H1 (cell line): ENCODE measurements around the gene OR10H5. TPM values are rescaled to one million over a fixed set of nuclear protein-coding genes. Genes with fewer than 3 reads are reported as not detected.
"Not testable (repeated sequence)": the region's sequence is repeated elsewhere in the genome, so short reads cannot be mapped to it uniquely, and the experiment has no call there.

Source experiments
- CTCF ChIA-PET: fragments of 300-600 bp; sonication (Branson Sonifier 250); formaldehyde crosslinking; loops from one replicate; lab custom pipeline; 2021; ENCODE audit not compliant: partially characterized antibody; lab: Charles Lee
- POLR2A ChIA-PET: fragments of 300-600 bp; sonication (Branson Sonifier 250); formaldehyde crosslinking; loops from one replicate; lab custom pipeline; 2021; ENCODE audit warnings: inconsistent platforms; ENCODE audit not compliant: partially characterized antibody; lab: Charles Lee
- DNase-seq, 2 experiments: peaks; one replicate each; pipeline versions ENCODE4 v3.0.0 to v3.0.0-alpha.2; 2010 to 2022; ENCODE audit warnings: low spot score in 2 of 2, low read depth in 1 of 2, mixed read lengths in 1 of 2
- FAIRE-seq: peaks from 2 replicates; lab custom pipeline; 2011; peaks lifted over from hg19 to GRCh38; lab: Jason Lieb, UNC
- H2AFZ ChIP-seq: 2 replicates; pipeline ENCODE4 v1.8.1; 2012; ENCODE audit warnings: low read length, inconsistent platforms
- H2AK5ac ChIP-seq: 2 replicates; pipeline ENCODE4 v1.6.1; 2013; ENCODE audit warnings: low read depth, low read length
- H2BK120ac ChIP-seq: replicated peaks from 2 replicates; pipeline ENCODE3; 2013; ENCODE audit warnings: low read depth, low read length, inconsistent platforms
- H2BK12ac ChIP-seq: 2 replicates; pipeline ENCODE4 v1.6.1; 2013; ENCODE audit warnings: low read depth, low read length
- H2BK15ac ChIP-seq: 2 replicates; pipeline ENCODE4 v1.6.1; 2013; ENCODE audit warnings: low read length
- H2BK20ac ChIP-seq: 2 replicates; pipeline ENCODE4 v1.6.1; 2013; ENCODE audit warnings: low read length
- H2BK5ac ChIP-seq: 2 replicates; pipeline ENCODE4 v1.6.1; 2013; ENCODE audit warnings: low read depth, low read length
- H3K14ac ChIP-seq: 2 replicates; pipeline ENCODE4 v1.6.1; 2013; ENCODE audit warnings: inconsistent platforms; ENCODE audit not compliant: insufficient read length
- H3K18ac ChIP-seq: 2 replicates; pipeline ENCODE4 v1.6.1; 2013; ENCODE audit warnings: low read length; ENCODE audit errors: extremely low read depth
- H3K23ac ChIP-seq: 2 replicates; pipeline ENCODE4 v1.6.1; 2013; ENCODE audit warnings: inconsistent platforms; ENCODE audit not compliant: insufficient read length
- H3K23me2 ChIP-seq: 2 replicates; pipeline ENCODE4 v1.6.1; 2013; ENCODE audit warnings: low read depth, low read length
- H3K27ac ChIP-seq: 2 replicates; pipeline ENCODE4 v1.6.1; 2011; ENCODE audit warnings: low read depth, low read length, inconsistent platforms
- H3K27me3 ChIP-seq, 4 experiments: replicated peaks in 1 of 4; 1 replicate in 1 of 4; 2 replicates in 3 of 4; pipeline versions ENCODE4 v1.6.1 to v1.8.1; 2011 to 2013; ENCODE audit warnings: low read length in 3 of 4, mild to moderate bottlenecking in 3 of 4, inconsistent platforms in 2 of 4, mixed read lengths in 2 of 4, moderate library complexity in 1 of 4; ENCODE audit not compliant: control insufficient read depth in 3 of 4, insufficient read depth in 3 of 4; ENCODE audit errors: extremely low read depth in 1 of 4
- H3K36me3 ChIP-seq, 4 experiments: 2 replicates each; pipeline versions ENCODE4 v1.6.1 to v1.8.1; 2011 to 2013; ENCODE audit warnings: mild to moderate bottlenecking in 4 of 4, low read length in 3 of 4, moderate library complexity in 2 of 4, control low read depth in 1 of 4, inconsistent platforms in 1 of 4; ENCODE audit not compliant: insufficient read depth in 4 of 4, control insufficient read depth in 2 of 4
- H3K4ac ChIP-seq: replicated peaks from 2 replicates; pipeline ENCODE3; 2013; ENCODE audit warnings: low read length, low read depth, mixed read lengths, inconsistent platforms; ENCODE audit not compliant: insufficient read length
- H3K4me1 ChIP-seq, 4 experiments: replicated peaks in 1 of 4; 1 replicate in 1 of 4; 2 replicates in 3 of 4; pipeline versions ENCODE4 v1.6.1 to v1.8.1; 2011 to 2013; ENCODE audit warnings: low read length in 3 of 4, inconsistent platforms in 2 of 4, mixed read lengths in 1 of 4; ENCODE audit not compliant: insufficient read depth in 4 of 4, control insufficient read depth in 3 of 4
- H3K4me2 ChIP-seq, 2 experiments: 2 replicates each; pipeline versions ENCODE4 v1.6.1 to v1.8.1; 2011 to 2013; ENCODE audit warnings: low read depth in 2 of 2, low read length in 2 of 2, control low read depth in 1 of 2, inconsistent platforms in 1 of 2, mild to moderate bottlenecking in 1 of 2; ENCODE audit not compliant: insufficient read depth in 1 of 2
- H3K4me3 ChIP-seq, 4 experiments: fragments of 200-600, 300-600 bp in 1 of 4; sonication (generic), shearing (Covaris generic), sonication (Bioruptor Twin) in 1 of 4; 2 replicates each; pipeline versions ENCODE4 v1.5.1 to v1.8.1; 2011 to 2016; ENCODE audit warnings: low read length in 4 of 4, low read depth in 3 of 4, control low read depth in 2 of 4, inconsistent platforms in 2 of 4, mild to moderate bottlenecking in 2 of 4, mixed read lengths in 1 of 4, moderate library complexity in 1 of 4; ENCODE audit not compliant: insufficient read depth in 2 of 4; ENCODE audit errors: extremely low read depth in 1 of 4
- H3K56ac ChIP-seq: replicated peaks from 2 replicates; pipeline ENCODE3; 2013; ENCODE audit warnings: low read depth, mild to moderate bottlenecking, mixed read lengths, low read length, inconsistent platforms; ENCODE audit not compliant: insufficient read length
- H3K79me1 ChIP-seq: 2 replicates; pipeline ENCODE4 v1.6.1; 2013; ENCODE audit warnings: low read depth, low read length, control low read depth
- H3K79me2 ChIP-seq, 2 experiments: 2 replicates each; pipeline versions ENCODE4 v1.6.1 to v1.8.1; 2012 to 2013; ENCODE audit warnings: low read length in 2 of 2, mild to moderate bottlenecking in 2 of 2, inconsistent platforms in 1 of 2; ENCODE audit not compliant: insufficient read depth in 2 of 2, control insufficient read depth in 1 of 2
- H3K9ac ChIP-seq, 4 experiments: replicated peaks in 1 of 4; 1 replicate in 1 of 4; 2 replicates in 3 of 4; pipeline versions ENCODE4 v1.6.1 to v1.8.1; 2011 to 2013; ENCODE audit warnings: low read depth in 3 of 4, low read length in 3 of 4, control low read depth in 2 of 4, mild to moderate bottlenecking in 2 of 4, moderate library complexity in 2 of 4, inconsistent platforms in 1 of 4; ENCODE audit errors: extremely low read depth in 1 of 4
- H3K9me3 ChIP-seq, 2 experiments: 2 replicates each; pipeline versions ENCODE4 v1.6.1 to v1.8.1; 2012 to 2013; ENCODE audit warnings: mild to moderate bottlenecking in 2 of 2, moderate library complexity in 2 of 2, control low read depth in 1 of 2, inconsistent platforms in 1 of 2, low read depth in 1 of 2, low read length in 1 of 2, mixed read lengths in 1 of 2; ENCODE audit not compliant: insufficient read depth in 2 of 2
- H4K20me1 ChIP-seq, 2 experiments: replicated peaks in 1 of 2; 2 replicates each; pipeline versions ENCODE3 to v1.8.1; 2011 to 2013; ENCODE audit warnings: inconsistent platforms in 2 of 2, low read length in 2 of 2, mild to moderate bottlenecking in 1 of 2; ENCODE audit not compliant: insufficient read depth in 2 of 2, control insufficient read depth in 1 of 2
- H4K5ac ChIP-seq: 2 replicates; pipeline ENCODE4 v1.6.1; 2013; ENCODE audit warnings: low read length, low read depth, mixed read lengths, inconsistent platforms; ENCODE audit not compliant: insufficient read length
- H4K8ac ChIP-seq: 2 replicates; pipeline ENCODE4 v1.8.0; 2013; ENCODE audit warnings: mild to moderate bottlenecking, moderate library complexity, low read length, inconsistent platforms; ENCODE audit not compliant: insufficient read depth; ENCODE audit errors: extremely low read depth
- H4K91ac ChIP-seq: replicated peaks from 2 replicates; pipeline ENCODE3; 2013; ENCODE audit warnings: low read length, mixed read lengths, inconsistent platforms; ENCODE audit not compliant: insufficient read length
- WGBS, 2 experiments: shearing (Covaris generic) in 1 of 2; methylation state at CpG; one replicate each; pipeline versions ENCODE4 v1.1.6 to v1.1.7; 2013 to 2015; ENCODE audit warnings: low lambda C conversion rate in 2 of 2, mixed read lengths in 2 of 2, inconsistent platforms in 1 of 2, low coverage in 1 of 2, missing lambda C conversion rate in 1 of 2; ENCODE audit not compliant: insufficient replicate concordance in 2 of 2, insufficient coverage in 1 of 2, insufficient read length in 1 of 2; ENCODE audit errors: extremely low coverage in 1 of 2, missing lambda C conversion rate in 1 of 2; 5-methylcytosine and 5-hydroxymethylcytosine counted together
- polyA plus RNA-seq, 7 experiments: library from polyadenylated mRNA; depleted of rRNA in 3 of 7; stranded (reverse) in 5 of 7; unstranded in 2 of 7; fragments of >200 nt in 5 of 7; fragments of 200-250 nt in 2 of 7; gene quantifications; 1 replicate in 5 of 7; 2 replicates in 1 of 7; 4 replicates in 1 of 7; pipeline versions ENCODE4 v1.2.1 to v1.2.3, GENCODE V29; 2011 to 2013; ENCODE audit warnings: missing spikeins in 2 of 7, mixed read lengths in 2 of 7
- total RNA-seq: library from RNA; stranded (reverse); fragmentation: NEBNext Ultra II Directional; extraction: Animal tissue kit (Norgen Biotek cat#: 25700); gene quantifications from 2 replicates; pipeline ENCODE4 v1.2.1, GENCODE V29; 2021

The OR10H5 gene
- total and polyA plus RNA-seq, 2 of the 8 experiments (the other 6 are each of a cell fraction or from before 2014, with no cell fraction given) = not detected

DNA sequence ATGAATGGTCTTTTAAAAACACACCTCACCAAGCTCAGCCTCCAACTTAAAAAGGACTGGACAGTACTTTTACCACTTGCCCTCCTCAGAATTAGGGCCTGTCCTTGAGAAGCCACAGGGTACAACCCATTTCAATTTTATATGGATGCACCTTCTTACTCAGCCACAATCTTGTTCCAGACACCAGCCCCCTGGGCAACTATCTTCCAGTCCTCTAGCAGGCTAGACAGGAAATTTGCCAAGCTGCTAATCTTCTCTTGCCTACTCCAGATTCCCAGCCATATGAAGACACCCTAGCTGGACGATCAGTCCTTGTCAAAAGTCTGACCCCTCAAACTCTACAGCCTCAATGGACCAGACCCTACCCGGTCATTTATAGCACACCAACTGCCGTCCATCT, 46.8 kb downstream of the OR10H5 start:
- H3K56ac ChIP-seq, FAIRE-seq, H4K91ac ChIP-seq, H3K27me3 ChIP-seq, H2AFZ ChIP-seq, H4K20me1 ChIP-seq, H4K5ac ChIP-seq, H3K23ac ChIP-seq, H3K14ac ChIP-seq, H2BK120ac ChIP-seq, H3K4me1 ChIP-seq, H2BK5ac ChIP-seq, CTCF ChIA-PET, H2BK20ac ChIP-seq, H3K27ac ChIP-seq, H3K4me2 ChIP-seq, H2AK5ac ChIP-seq, H3K4me3 ChIP-seq, H3K36me3 ChIP-seq, H3K18ac ChIP-seq, H3K23me2 ChIP-seq, H2BK12ac ChIP-seq, H3K4ac ChIP-seq, DNase-seq, H3K79me2 ChIP-seq, H3K9ac ChIP-seq, POLR2A ChIA-PET, H2BK15ac ChIP-seq, H3K79me1 ChIP-seq, H4K8ac ChIP-seq: not testable (repeated sequence)
- 78% methylated on average over 3 of the region's 3 CpGs; no CpG with 5 or more reads in 1 of the 2 experiments for WGBS, 2 experiments
- H3K9me3 ChIP-seq = peaks cover 69 to 87% of the 10 kb centered on the region in 2 experiments

- H3K27ac ChIP-seq, H3K4me3 ChIP-seq, H3K4me1 ChIP-seq, H3K27me3 ChIP-seq, DNase-seq, H3K4me2 ChIP-seq, H3K23me2 ChIP-seq, POLR2A ChIA-PET, H3K56ac ChIP-seq, H2BK120ac ChIP-seq, H4K91ac ChIP-seq, H4K20me1 ChIP-seq, H2BK5ac ChIP-seq, H3K79me1 ChIP-seq, H2AFZ ChIP-seq, H2BK20ac ChIP-seq, H3K18ac ChIP-seq, H3K4ac ChIP-seq, H2BK12ac ChIP-seq, H3K23ac ChIP-seq, H3K36me3 ChIP-seq, H4K8ac ChIP-seq, FAIRE-seq, H4K5ac ChIP-seq, CTCF ChIA-PET, H2AK5ac ChIP-seq, H2BK15ac ChIP-seq, H3K79me2 ChIP-seq, H3K14ac ChIP-seq, H3K9ac ChIP-seq: not testable (repeated sequence)
- peaks cover 61 to 86% of the 10 kb centered on the region in 2 experiments for H3K9me3 ChIP-seq
- WGBS, 2 experiments = 81% methylated on average over 11 of the region's 11 CpGs; no CpG with 5 or more reads in 1 of the 2 experiments
These were observed 48.3 kb downstream of the OR10H5 start for GRCh38 chr19:15835565-15836329.
